PC-9 (cell line): Measurements from ENCODE around the gene LDLRAD3. TPM values are rescaled to one million over a fixed set of nuclear protein-coding genes. Genes with fewer than 3 reads are reported as not detected.

ENCODE experiments used
- BruUV-seq: library from RNA; stranded (reverse); fragments of 400-500 nt; replicated peaks from 2 replicates; lab custom pipeline; 2021; lab: Mats Ljungman, UMichigan
- CTCF ChIA-PET: fragments of 300-600 bp; sonication (Branson Sonifier 250); formaldehyde crosslinking; loops from one replicate; lab custom pipeline; 2022; ENCODE audit warnings: antibody characterized with exemption; lab: Charles Lee
- POLR2A ChIA-PET: fragments of 300-600 bp; sonication (Branson Sonifier 250); formaldehyde crosslinking; loops from one replicate; lab custom pipeline; 2022; ENCODE audit warnings: antibody characterized with exemption; ENCODE audit not compliant: unreplicated experiment; lab: Charles Lee
- DNase-seq, 2 experiments: peaks; one replicate each; pipeline versions ENCODE4 v3.0.0 to v3.0.0-alpha.2; 2015 to 2022; ENCODE audit warnings: mixed read lengths in 1 of 2
- H2AFZ ChIP-seq: fragments of 200-600 bp; sonication (generic); 2 replicates; pipeline ENCODE4 v1.8.1; 2017; ENCODE audit warnings: antibody characterized with exemption
- H3F3A ChIP-seq: fragments of 200-600 bp; sonication (generic); 2 replicates; pipeline ENCODE4 v1.8.1; 2017; ENCODE audit warnings: antibody characterized with exemption, mild to moderate bottlenecking, low read depth; ENCODE audit not compliant: insufficient read depth
- H3K27ac ChIP-seq: fragments of 200-600 bp; sonication (generic); 2 replicates; pipeline ENCODE4 v1.6.1; 2016; ENCODE audit warnings: mixed run types
- H3K27me3 ChIP-seq: fragments of 200-600 bp; sonication (generic); 2 replicates; pipeline ENCODE4 v1.6.1; 2016; ENCODE audit warnings: low read depth, mixed run types; ENCODE audit not compliant: insufficient read depth
- H3K36me3 ChIP-seq: fragments of 200-600 bp; sonication (generic); 2 replicates; pipeline ENCODE4 v1.6.1; 2016; ENCODE audit warnings: low read depth, mixed run types
- H3K4me1 ChIP-seq: fragments of 200-600 bp; sonication (generic); replicated peaks from 2 replicates; pipeline ENCODE4 v1.6.1; 2016; ENCODE audit warnings: mixed run types; ENCODE audit not compliant: insufficient read depth
- H3K4me2 ChIP-seq: fragments of 200-600 bp; sonication (generic); 2 replicates; pipeline ENCODE4 v1.6.1; 2017; ENCODE audit warnings: mixed run types
- H3K4me3 ChIP-seq: fragments of 200-600 bp; sonication (generic); 2 replicates; pipeline ENCODE4 v1.6.1; 2016; ENCODE audit warnings: mixed run types
- H3K79me2 ChIP-seq: fragments of 200-600 bp; sonication (generic); 2 replicates; pipeline ENCODE4 v1.6.1; 2017; ENCODE audit warnings: low read depth, mixed run types
- H3K9me2 ChIP-seq: fragments of 200-600 bp; sonication (generic); 2 replicates; pipeline ENCODE4 v1.8.1; 2017; ENCODE audit warnings: mild to moderate bottlenecking; ENCODE audit not compliant: insufficient read depth
- H3K9me3 ChIP-seq: fragments of 200-600 bp; sonication (generic); 2 replicates; pipeline ENCODE4 v1.8.1; 2016; ENCODE audit warnings: low read depth; ENCODE audit not compliant: insufficient read depth
- H4K20me1 ChIP-seq: fragments of 200-600 bp; sonication (generic); 2 replicates; pipeline ENCODE4 v1.8.1; 2017; ENCODE audit not compliant: insufficient read depth
- CTCF ChIP-seq: fragments of 200-600 bp; sonication (generic); conservative IDR thresholded peaks from 2 replicates; pipeline ENCODE4 v1.6.1; 2017; ENCODE audit warnings: mixed run types, antibody characterized with exemption, mild to moderate bottlenecking, moderate library complexity
- EZH2 ChIP-seq: fragments of 200-600 bp; sonication (generic); IDR thresholded peaks from 2 replicates; pipeline ENCODE4 v1.8.0; 2017; ENCODE audit warnings: antibody characterized with exemption, low read depth
- intact Hi-C: fragments of 100-400 bp; cut with micrococcal nuclease; formaldehyde crosslinking; loops from one replicate; pipeline ENCODE4 v1.10.0; 2022; ENCODE audit not compliant: unreplicated experiment
- total RNA-seq: library from RNA; stranded (reverse); gene quantifications from 2 replicates; pipeline ENCODE4 v1.2.3, GENCODE V29; 2021

Gene LDLRAD3
- total RNA-seq, 1 experiment from 2014 or later: 15.9 TPM

GRCh38 chr11:35946766-35947165 lies 2.9 kb downstream of the LDLRAD3 start:
- peaks cover 7% of the 10 kb centered on the region; the same call in 1 of the 2 replicates for H4K20me1 ChIP-seq
- BruUV-seq: no TSS peak
- intact Hi-C loops: loop anchor here (2.0 kb wide), 1 partner anchor 124 kb away; no protein-coding TSS in a partner anchor
- H3K9me2 ChIP-seq: no peaks in the 10 kb centered on the region
- CTCF ChIA-PET: no interaction called here
- no peaks in the 10 kb centered on the region for H3F3A ChIP-seq
- H2AFZ ChIP-seq: no peak overlapping the region
- H3K36me3 ChIP-seq: no peaks in the 10 kb centered on the region
- POLR2A ChIA-PET: no interaction called here
- no peak overlapping the region for H3K27ac ChIP-seq
- peaks cover 34% of the 10 kb centered on the region for H3K4me1 ChIP-seq
- peaks cover 75% of the 10 kb centered on the region for H3K79me2 ChIP-seq
- H3K27me3 ChIP-seq: no peaks in the 10 kb centered on the region
- no peaks in the 10 kb centered on the region for H3K9me3 ChIP-seq
- TF ChIP-seq CTCF (no peak), EZH2 (no peak)
- H3K4me2 ChIP-seq: peak overlapping the region; percentile 19; the same call in 1 of the 2 replicates
- no peak for DNase-seq
- H3K4me3 ChIP-seq: no peak overlapping the region

DNA sequence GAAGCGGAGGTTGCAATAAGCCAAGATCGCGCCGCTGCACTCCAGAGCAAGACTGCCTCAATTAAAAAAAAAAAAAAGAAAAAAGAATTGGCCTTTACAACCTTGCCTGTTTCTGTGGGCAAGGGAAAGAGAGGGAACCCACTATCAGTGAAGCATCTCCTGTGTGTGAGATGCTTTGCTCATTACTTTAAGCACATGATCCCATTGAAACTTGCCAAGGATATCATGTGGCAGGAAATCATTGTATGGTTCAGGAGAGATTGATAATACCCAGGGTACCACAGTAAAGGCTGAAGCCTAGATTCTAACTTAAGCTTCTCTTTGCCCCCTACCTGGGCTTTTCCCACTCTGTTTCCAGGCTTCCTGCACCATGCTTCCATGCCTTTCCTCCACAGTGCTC lies 3.6 kb downstream of the LDLRAD3 start:
- POLR2A ChIA-PET: interaction anchor here (0.7 kb wide), 1 partner anchor 21 kb away, joined by 7 read pairs; no protein-coding TSS in a partner anchor
- no peak overlapping the region for H3K27ac ChIP-seq
- H4K20me1 ChIP-seq: peaks cover 7% of the 10 kb centered on the region; the same call in 1 of the 2 replicates
- H3K4me1 ChIP-seq: peaks cover 34% of the 10 kb centered on the region
- H3F3A ChIP-seq: no peaks in the 10 kb centered on the region
- no TSS peak for BruUV-seq
- no peaks in the 10 kb centered on the region for H3K9me2 ChIP-seq
- peaks cover 82% of the 10 kb centered on the region for H3K79me2 ChIP-seq
- intact Hi-C loops: loop anchor here (2.0 kb wide), 1 partner anchor 125 kb away; no protein-coding TSS in a partner anchor
- no peak overlapping the region for H3K4me2 ChIP-seq
- H3K4me3 ChIP-seq: no peak overlapping the region
- CTCF ChIA-PET: interaction anchor here (0.7 kb wide), 1 partner anchor 505 kb away, joined by 4 read pairs; no protein-coding TSS in a partner anchor
- H3K27me3 ChIP-seq: no peaks in the 10 kb centered on the region
- TF ChIP-seq CTCF: no peak
- TF ChIP-seq EZH2: no peak
- no peak for DNase-seq
- H3K36me3 ChIP-seq: no peaks in the 10 kb centered on the region
- no peak overlapping the region for H2AFZ ChIP-seq
- no peaks in the 10 kb centered on the region for H3K9me3 ChIP-seq

GRCh38 chr11:35949242-35949641 lies 5.4 kb downstream of the LDLRAD3 start:
- Histone ChIP-seq H3K79me2 (peaks cover 97% of the 10 kb centered on the region), H3K9me2 (no peaks in the 10 kb centered on the region), H3F3A (no peaks in the 10 kb centered on the region), H4K20me1 (peaks cover 10% of the 10 kb centered on the region; the same call in 1 of the 2 replicates), H2AFZ (no peak overlapping the region), H3K9me3 (no peaks in the 10 kb centered on the region), H3K27me3 (no peaks in the 10 kb centered on the region), H3K4me1 (peaks cover 28% of the 10 kb centered on the region), H3K4me3 (no peak overlapping the region), H3K4me2 (no peak overlapping the region), H3K27ac (no peak overlapping the region), H3K36me3 (no peaks in the 10 kb centered on the region)
- no peak for DNase-seq
- intact Hi-C loops: no loop called here
- ChIA-PET POLR2A (no interaction called here), CTCF (no interaction called here)
- no TSS peak for BruUV-seq
- TF ChIP-seq CTCF (no peak), EZH2 (no peak)
